K562 (cell line): ENCODE measurements around the gene STAB1. TPM values are rescaled to one million over a fixed set of nuclear protein-coding genes. Genes with fewer than 3 reads are reported as not detected.
A peak's percentile ranks its signal among the peaks of the same experiment; 100 is the strongest.

Experiments
- ATAC-seq: fragments of 200-7000 bp; cut with Tn5 transposase; 3 replicates; pipeline ENCODE4 v1.9.1; 2020; ENCODE audit warnings: moderate library complexity
- BruUV-seq: library from RNA; stranded (reverse); fragments of 400-500 nt; replicated peaks from 2 replicates; lab custom pipeline; 2021; lab: Mats Ljungman, UMichigan
- CTCF ChIA-PET: fragments of 300-600 bp; formaldehyde crosslinking; extraction: SDS; loops from one replicate; lab custom pipeline; 2021; ENCODE audit warnings: low intra/inter-chr PET ratio; lab: Yijun Ruan, JAX
- POLR2A ChIA-PET: fragments of 300-600, 350-650 bp; sonication (Branson Sonifier 250); formaldehyde crosslinking; extraction: SDS; loops from one replicate; lab custom pipeline; 2021; ENCODE audit warnings: antibody characterized with exemption, inconsistent platforms; lab: Yijun Ruan, JAX
- DNase-seq, 4 experiments: peaks; one replicate each; pipeline versions ENCODE4 v3.0.0 to v3.0.0-alpha.2; 2011 to 2018; ENCODE audit warnings: low spot score in 3 of 4, mixed read lengths in 3 of 4; ENCODE audit errors: extremely low read depth in 1 of 4
- FAIRE-seq: peaks from 2 replicates; lab custom pipeline; 2011; peaks lifted over from hg19 to GRCh38; lab: Jason Lieb, UNC
- H2AFZ ChIP-seq: 2 replicates; pipeline ENCODE4 v1.6.0; 2011; ENCODE audit warnings: low read depth, low read length, control low read depth, inconsistent platforms
- H3K27ac ChIP-seq: fragments of 200-600 bp; 3 replicates; pipeline ENCODE4 v1.8.0; 2011; ENCODE audit warnings: low read depth, mild to moderate bottlenecking, control low read depth, inconsistent platforms, low read length, moderate library complexity, mixed read lengths; ENCODE audit errors: extremely low read depth
- H3K27me3 ChIP-seq, 2 experiments: fragments of 300-600 bp in 1 of 2; 2 replicates in 1 of 2; 3 replicates in 1 of 2; pipeline versions ENCODE4 v1.6.0 to v1.8.0; 2011; ENCODE audit warnings: inconsistent platforms in 2 of 2, low read length in 2 of 2, mild to moderate bottlenecking in 1 of 2, mixed read lengths in 1 of 2, moderate library complexity in 1 of 2; ENCODE audit not compliant: control insufficient read depth in 2 of 2, insufficient read depth in 2 of 2
- H3K36me3 ChIP-seq: fragments of 300-600 bp; 3 replicates; pipeline ENCODE4 v1.8.0; 2011; ENCODE audit warnings: mild to moderate bottlenecking, low read length, inconsistent platforms; ENCODE audit not compliant: control insufficient read depth, insufficient read depth
- H3K4me1 ChIP-seq, 2 experiments: fragments of 200-600 bp in 1 of 2; replicated peaks in 1 of 2; 2 replicates in 1 of 2; 3 replicates in 1 of 2; pipeline versions ENCODE4 v1.5.1 to v1.8.0; 2011; ENCODE audit warnings: inconsistent platforms in 2 of 2, low read length in 2 of 2, mild to moderate bottlenecking in 1 of 2, mixed read lengths in 1 of 2, moderate library complexity in 1 of 2; ENCODE audit not compliant: control insufficient read depth in 2 of 2, insufficient read depth in 2 of 2
- H3K4me2 ChIP-seq: 2 replicates; pipeline ENCODE4 v1.6.1; 2011; ENCODE audit warnings: low read length, control low read depth, inconsistent platforms, mixed read lengths; ENCODE audit not compliant: insufficient read depth
- H3K4me3 ChIP-seq: fragments of 200-600 bp; sonication (generic), shearing (Covaris generic); 2 replicates; pipeline ENCODE4 v1.5.1; 2016; ENCODE audit warnings: control low read depth, inconsistent platforms
- H3K79me2 ChIP-seq: fragments of 200-600 bp; 3 replicates; pipeline ENCODE4 v1.8.0; 2011; ENCODE audit warnings: low read length, inconsistent platforms; ENCODE audit not compliant: control insufficient read depth, insufficient read depth
- H3K9ac ChIP-seq, 2 experiments: 2 replicates each; pipeline versions ENCODE4 v1.6.0 to v1.6.1; 2011; ENCODE audit warnings: low read depth in 2 of 2, low read length in 2 of 2, control low read depth in 1 of 2, inconsistent platforms in 1 of 2, mild to moderate bottlenecking in 1 of 2, mixed read lengths in 1 of 2; ENCODE audit not compliant: insufficient read depth in 1 of 2
- H3K9me1 ChIP-seq: one replicate; pipeline ENCODE4 v1.6.0; 2011; ENCODE audit warnings: inconsistent platforms, mild to moderate bottlenecking, low read length, moderate library complexity; ENCODE audit not compliant: control insufficient read depth, insufficient read depth
- H3K9me3 ChIP-seq: replicated peaks from 2 replicates; pipeline ENCODE4 v1.5.1; 2011; ENCODE audit warnings: low read depth, low read length, inconsistent platforms; ENCODE audit not compliant: control insufficient read depth, insufficient read depth
- H4K20me1 ChIP-seq: replicated peaks from 2 replicates; pipeline ENCODE4 v1.6.1; 2011; ENCODE audit warnings: low read length, inconsistent platforms, mixed read lengths; ENCODE audit not compliant: control insufficient read depth, insufficient read depth
- C11orf30 ChIP-seq: fragments of 450-650 bp; IDR thresholded peaks from 2 replicates; pipeline ENCODE4 v1.6.1; 2016; ENCODE audit warnings: low read depth, mild to moderate bottlenecking
- CBFA2T3 ChIP-seq: fragments of 450-650 bp; IDR thresholded peaks from 2 replicates; pipeline ENCODE4 v1.6.1; 2017
- HINFP ChIP-seq: fragments of 450-650 bp; conservative IDR thresholded peaks from 2 replicates; pipeline ENCODE4 v1.6.1; 2016; ENCODE audit warnings: missing genetic modification characterization, low read depth, mild to moderate bottlenecking, control low read depth, missing compliant biosample characterization
- NFRKB ChIP-seq: fragments of 450-650 bp; IDR thresholded peaks from 2 replicates; pipeline ENCODE4 v1.6.1; 2016; ENCODE audit warnings: low read depth
- OTX1 ChIP-seq: fragments of 450-650 bp; formaldehyde crosslinking; IDR thresholded peaks from 2 replicates; pipeline ENCODE4 v1.4.0; 2022; ENCODE audit warnings: mild to moderate bottlenecking
- ZNF316 ChIP-seq: fragments of 450-650 bp; IDR thresholded peaks from 2 replicates; pipeline ENCODE4 v1.6.1; 2016
- WGBS: fragments of 100-300 bp; shearing (Covaris generic); methylation state at CpG from one replicate; pipeline ENCODE4 v1.1.6; 2016; ENCODE audit warnings: low coverage, mixed read lengths; ENCODE audit not compliant: insufficient coverage; ENCODE audit errors: missing lambda C conversion rate; 5-methylcytosine and 5-hydroxymethylcytosine counted together
- in situ Hi-C: fragments of 300-500 bp; cut with MboI; formaldehyde crosslinking; loops from 4 replicates; pipeline ENCODE4 v1.15.0; 2018; ENCODE audit warnings: inconsistent platforms, mixed read lengths
- intact Hi-C: fragments of 100-400 bp; cut with micrococcal nuclease; formaldehyde crosslinking; loops from 2 replicates; pipeline ENCODE4 v1.14.2; 2022
- polyA plus RNA-seq, 8 experiments: library from polyadenylated mRNA; depleted of rRNA in 4 of 8; stranded (reverse) in 5 of 8; unstranded in 3 of 8; fragments of >200 nt; fragmentation: Nextera tagmentation in 2 of 8; fragmentation: Illumina TruSeq in 1 of 8; extraction: Ambion mirVana in 2 of 8; extraction: Trizol in 1 of 8; gene quantifications; 2 replicates each; pipeline versions ENCODE4 v1.2.1 to v1.2.3, GENCODE V29; 2011 to 2014; ENCODE audit warnings: inconsistent platforms in 1 of 8, missing spikeins in 1 of 8
- total RNA-seq, 7 experiments: library from RNA; depleted of rRNA in 6 of 7; stranded (reverse); fragments of >200 nt in 6 of 7; fragmentation: Illumina TruSeq in 2 of 7; extraction: Trizol in 2 of 7; gene quantifications; 2 replicates each; pipeline versions ENCODE4 v1.2.1 to v1.2.3, GENCODE V29; 2011 to 2021; ENCODE audit warnings: low replicate concordance in 1 of 7

STAB1 gene
- total and polyA plus RNA-seq, 9 of the 15 experiments (the other 6 are each of a cell fraction or from before 2014, with no cell fraction given), result 0.20 to 3.9 (median 1.2) TPM

GRCh38 chr3:52546111-52546901, 51.2 kb downstream of the STAB1 start (continued):
- no peak for TF ChIP-seq OTX1
- no peak for TF ChIP-seq HINFP (tag)

- CTCF ChIA-PET, result interaction anchor here (0.6 kb wide), 1 partner anchor 158 kb away, joined by 3 read pairs; the partner anchor contains the start of gene GLT8D1
- POLR2A ChIA-PET, result interaction anchor here (0.7 to 1.3 kb wide), 2 partner anchors 15 to 32 kb away, joined by 3 to 4 read pairs; no protein-coding TSS in a partner anchor
- 37% methylated on average over 2 of the region's 2 CpGs for WGBS
Observed at GRCh38 chr3:52547143-52547542, 52.0 kb downstream of the STAB1 start.

More at GRCh38 chr3:52547143-52547542, 52.0 kb downstream of the STAB1 start:
- no peak for ATAC-seq
- Histone ChIP-seq H3K4me2 (no peak overlapping the region), H3K4me1 (no peaks in the 10 kb centered on the region), H4K20me1 (no peaks in the 10 kb centered on the region), H3K9me3 (no peaks in the 10 kb centered on the region), H3K4me3 (no peak overlapping the region), H3K36me3 (peaks cover 53% of the 10 kb centered on the region; the same call in 2 of the 3 replicates), H3K27me3 (no peaks in the 10 kb centered on the region), H3K27ac (no peak overlapping the region), H3K9me1 (no peaks in the 10 kb centered on the region), H2AFZ (no peak overlapping the region), H3K9ac (no peak overlapping the region), H3K79me2 (no peaks in the 10 kb centered on the region)
- peak; percentile 29 for FAIRE-seq
- intact Hi-C loops (no loop called here), in situ Hi-C loops (no loop called here)
- TF ChIP-seq ZNF316, result peak; percentile 44
- TF ChIP-seq C11orf30, result peak; percentile 48
- TF ChIP-seq NFRKB, result no peak
- TF ChIP-seq CBFA2T3, result peak; percentile 7; the same call in 1 of the 2 replicates
- no TSS peak for BruUV-seq
- no peak for DNase-seq
